Activated CD4-positive, alpha-beta memory T cell treated with anti-CD3 and anti-CD28 coated beads, Interleukin-2, amount 10 ng/mL, durations not matched to agents 7 days and 5 days (primary cell): ENCODE results near the gene DOHH. TPM values are rescaled to one million over a fixed set of nuclear protein-coding genes. Genes with fewer than 3 reads are reported as not detected.

ENCODE experiments used
- CTCF ChIA-PET: fragments of 350-600 bp; sonication (Branson Sonifier 250); formaldehyde crosslinking; loops from one replicate; lab custom pipeline; 2021; ENCODE audit warnings: antibody characterized with exemption, inconsistent platforms; lab: Charles Lee
- POLR2A ChIA-PET: fragments of 350-600 bp; sonication (Branson Sonifier 250); formaldehyde crosslinking; loops from one replicate; lab custom pipeline; 2021; ENCODE audit warnings: antibody characterized with exemption; lab: Charles Lee
- DNase-seq: peaks from one replicate; pipeline ENCODE4 v3.0.0-alpha.2; 2020
- H3K27ac Mint-ChIP-seq: one replicate; pipeline ENCODE4 v1.8.0; 2021; ENCODE audit warnings: mild to moderate bottlenecking, mixed read lengths
- H3K27me3 Mint-ChIP-seq: one replicate; pipeline ENCODE4 v1.8.0; 2021; ENCODE audit warnings: mixed read lengths
- H3K36me3 Mint-ChIP-seq: one replicate; pipeline ENCODE4 v1.8.0; 2021; ENCODE audit warnings: low read depth, mixed read lengths
- H3K4me1 Mint-ChIP-seq: one replicate; pipeline ENCODE4 v1.8.0; 2021; ENCODE audit warnings: mixed read lengths
- H3K4me3 Mint-ChIP-seq: one replicate; pipeline ENCODE4 v1.8.0; 2021; ENCODE audit warnings: mild to moderate bottlenecking, mixed read lengths
- H3K9me3 Mint-ChIP-seq: one replicate; pipeline ENCODE4 v1.8.0; 2021; ENCODE audit warnings: mixed read lengths
- total RNA-seq, 2 experiments: library from RNA; stranded (reverse); gene quantifications; one replicate each; pipeline ENCODE4 v1.2.3, GENCODE V29; 2021

DOHH gene
- total RNA-seq, 2 experiments from 2014 or later: 11.1 to 11.8 TPM

- no peak overlapping the region for H3K27ac Mint-ChIP-seq
- ChIA-PET POLR2A (no interaction called here), CTCF (interaction anchor here (0.7 kb wide), 1 partner anchor 306 kb away, joined by 4 read pairs; no protein-coding TSS in a partner anchor)
- no peaks in the 10 kb centered on the region for H3K27me3 Mint-ChIP-seq
- DNase-seq: no peak
- peaks cover 4% of the 10 kb centered on the region for H3K4me1 Mint-ChIP-seq
- H3K4me3 Mint-ChIP-seq: no peak overlapping the region
- H3K36me3 Mint-ChIP-seq: peaks cover 33% of the 10 kb centered on the region
- no peaks in the 10 kb centered on the region for H3K9me3 Mint-ChIP-seq
These were observed 22.2 kb upstream of the DOHH start for GRCh38 chr19:3522421-3523360.

DNA sequence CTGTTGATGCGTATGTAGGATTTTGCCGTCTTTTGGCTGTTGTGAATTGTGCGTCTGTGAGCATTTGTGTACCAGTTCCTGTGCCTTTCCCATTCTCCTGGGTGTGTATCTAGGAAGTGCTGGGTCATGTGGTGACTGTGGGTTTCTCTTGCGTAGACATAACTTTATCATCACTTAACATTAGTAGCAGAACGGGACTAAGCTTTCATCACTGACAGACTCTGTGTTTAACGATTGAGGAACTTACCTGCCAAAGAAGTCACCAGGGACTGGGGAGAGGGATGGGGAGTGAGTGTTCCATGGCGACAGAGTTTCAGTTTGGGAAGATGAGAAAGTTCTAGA lies 20.6 kb upstream of the DOHH start:
- Mint-ChIP-seq H3K27me3 (no peaks in the 10 kb centered on the region), H3K27ac (no peak overlapping the region), H3K9me3 (no peaks in the 10 kb centered on the region), H3K4me3 (no peak overlapping the region), H3K36me3 (peaks cover 28% of the 10 kb centered on the region), H3K4me1 (peaks cover 14% of the 10 kb centered on the region)
- DNase-seq: no peak
- POLR2A ChIA-PET: no interaction called here
- CTCF ChIA-PET: no interaction called here

DNA sequence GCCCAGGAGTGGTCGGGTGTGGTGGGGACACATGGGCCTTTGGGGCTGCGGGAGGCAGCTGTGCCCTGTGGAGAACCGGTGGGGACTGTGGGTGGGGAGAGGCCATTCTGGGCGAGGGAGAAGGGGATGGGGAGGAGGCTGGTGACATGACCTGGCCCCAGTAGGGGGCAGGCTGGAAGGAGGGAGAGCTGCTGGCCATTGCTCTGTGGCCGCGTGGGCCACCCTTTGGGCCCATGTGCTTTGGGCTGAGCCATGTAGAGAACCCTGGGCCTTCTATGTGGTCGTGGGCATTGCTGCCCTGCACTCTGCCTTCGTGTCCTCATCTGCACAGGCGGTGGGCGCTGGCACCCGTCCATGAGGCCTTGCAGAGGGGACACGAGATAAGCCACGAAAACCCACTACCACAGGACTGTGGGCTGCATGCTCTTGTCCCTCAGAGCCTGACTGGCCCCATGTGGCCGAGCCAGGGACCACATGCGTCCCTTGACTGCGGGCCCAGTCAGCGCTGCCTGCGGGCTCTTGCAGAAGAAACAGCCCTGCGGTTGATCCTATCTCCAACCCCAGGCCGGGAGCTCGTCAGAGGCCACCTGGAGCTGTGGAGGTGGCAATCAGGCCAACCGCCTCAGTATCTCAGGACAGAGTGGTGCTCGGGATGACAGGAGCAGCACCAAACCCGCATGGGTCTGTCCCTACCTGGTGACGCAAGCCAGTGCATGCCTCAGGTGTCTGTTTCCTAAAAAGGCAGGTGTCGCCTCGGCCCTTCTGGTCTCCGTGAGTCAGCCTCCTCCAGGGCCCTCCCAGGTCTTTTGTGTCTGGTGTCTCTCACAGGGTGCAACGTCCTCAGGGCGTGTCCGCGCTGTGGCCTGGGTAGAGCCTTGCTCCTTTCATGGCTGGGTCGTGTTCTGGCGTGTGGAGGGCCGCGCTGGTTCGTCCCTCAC lies 20.0 kb upstream of the DOHH start:
- no peak overlapping the region for H3K4me3 Mint-ChIP-seq
- CTCF ChIA-PET: no interaction called here
- peaks cover 18% of the 10 kb centered on the region for H3K4me1 Mint-ChIP-seq
- DNase-seq: no peak
- POLR2A ChIA-PET: no interaction called here
- no peak overlapping the region for H3K27ac Mint-ChIP-seq
- H3K27me3 Mint-ChIP-seq: no peaks in the 10 kb centered on the region
- H3K9me3 Mint-ChIP-seq: no peaks in the 10 kb centered on the region
- peaks cover 25% of the 10 kb centered on the region for H3K36me3 Mint-ChIP-seq

DNA sequence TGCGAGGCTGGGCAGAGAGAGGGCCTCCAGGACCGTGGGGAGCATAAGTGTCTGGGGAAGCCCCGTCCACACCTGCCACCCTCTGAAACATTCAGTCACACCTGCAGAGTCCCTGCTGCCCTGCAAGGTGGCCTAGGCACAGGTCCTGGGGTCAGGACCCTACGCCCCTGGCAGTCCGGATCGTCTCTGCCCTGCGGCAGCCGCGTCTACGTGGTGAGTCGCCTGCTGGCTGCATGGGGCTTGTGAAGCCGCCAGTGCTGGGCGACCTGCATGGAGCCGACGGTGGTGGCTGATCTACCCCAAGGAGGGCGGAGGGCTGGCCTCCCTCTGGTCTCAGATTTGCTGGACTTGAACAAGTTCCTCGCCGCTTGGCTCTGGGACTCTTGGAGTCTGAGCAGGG lies 18.7 kb upstream of the DOHH start:
- DNase-seq: no peak
- Mint-ChIP-seq H3K4me1 (peaks cover 18% of the 10 kb centered on the region), H3K36me3 (peaks cover 20% of the 10 kb centered on the region), H3K27me3 (no peaks in the 10 kb centered on the region), H3K9me3 (no peaks in the 10 kb centered on the region), H3K27ac (no peak overlapping the region), H3K4me3 (no peak overlapping the region)
- ChIA-PET CTCF (interaction anchor here (1.4 kb wide), 1 partner anchor 47 kb away, joined by 4 read pairs; no protein-coding TSS in a partner anchor), POLR2A (no interaction called here)

DNA sequence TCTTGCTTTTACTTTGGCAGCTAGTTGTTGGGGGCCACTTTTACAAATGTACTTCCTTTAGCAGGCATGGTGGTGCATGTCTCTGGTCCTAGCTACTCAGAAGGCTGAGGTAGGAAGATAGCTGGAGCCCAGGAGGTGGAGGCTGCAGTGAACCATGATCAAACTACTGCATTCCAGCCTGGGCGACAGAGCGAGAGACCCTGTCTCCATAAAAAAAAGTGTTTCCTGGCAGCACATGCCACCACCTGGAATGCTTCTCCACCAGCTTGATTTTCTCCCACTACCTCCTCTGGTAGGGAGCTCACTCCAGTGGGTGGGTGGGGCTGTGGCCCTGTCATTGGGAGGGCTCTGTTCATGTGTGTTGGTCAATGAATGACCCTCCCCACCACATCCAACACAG lies 18.2 kb upstream of the DOHH start:
- no peak overlapping the region for H3K4me3 Mint-ChIP-seq
- H3K9me3 Mint-ChIP-seq: no peaks in the 10 kb centered on the region
- H3K27me3 Mint-ChIP-seq: no peaks in the 10 kb centered on the region
- H3K4me1 Mint-ChIP-seq: peaks cover 20% of the 10 kb centered on the region
- CTCF ChIA-PET: interaction anchor here (1.4 kb wide), 1 partner anchor 46 kb away, joined by 4 read pairs; no protein-coding TSS in a partner anchor
- H3K36me3 Mint-ChIP-seq: peaks cover 15% of the 10 kb centered on the region
- H3K27ac Mint-ChIP-seq: no peak overlapping the region
- POLR2A ChIA-PET: no interaction called here
- no peak for DNase-seq

- Mint-ChIP-seq H3K27me3 (no peaks in the 10 kb centered on the region), H3K9me3 (no peaks in the 10 kb centered on the region), H3K27ac (no peak overlapping the region), H3K4me1 (peaks cover 21% of the 10 kb centered on the region), H3K4me3 (no peak overlapping the region), H3K36me3 (peaks cover 13% of the 10 kb centered on the region)
- DNase-seq: no peak
- CTCF ChIA-PET: interaction anchor here (1.4 kb wide), 1 partner anchor 46 kb away, joined by 4 read pairs; no protein-coding TSS in a partner anchor
- POLR2A ChIA-PET: no interaction called here
These were observed 17.8 kb upstream of the DOHH start for GRCh38 chr19:3518255-3518654.

GRCh38 chr19:3517638-3518037 lies 17.2 kb upstream of the DOHH start:
- DNase-seq: no peak
- Mint-ChIP-seq H3K27me3 (no peaks in the 10 kb centered on the region), H3K4me1 (peaks cover 21% of the 10 kb centered on the region), H3K36me3 (peaks cover 13% of the 10 kb centered on the region), H3K27ac (no peak overlapping the region), H3K9me3 (no peaks in the 10 kb centered on the region), H3K4me3 (no peak overlapping the region)
- ChIA-PET POLR2A (interaction anchor here (1.0 to 1.2 kb wide), 2 partner anchors 11 to 13 kb away, joined by 3 to 4 read pairs; no protein-coding TSS in a partner anchor), CTCF (interaction anchor here (1.2 to 2.0 kb wide), 2 partner anchors 27 to 29 kb away, joined by 4 to 5 read pairs; no protein-coding TSS in a partner anchor)

DNA sequence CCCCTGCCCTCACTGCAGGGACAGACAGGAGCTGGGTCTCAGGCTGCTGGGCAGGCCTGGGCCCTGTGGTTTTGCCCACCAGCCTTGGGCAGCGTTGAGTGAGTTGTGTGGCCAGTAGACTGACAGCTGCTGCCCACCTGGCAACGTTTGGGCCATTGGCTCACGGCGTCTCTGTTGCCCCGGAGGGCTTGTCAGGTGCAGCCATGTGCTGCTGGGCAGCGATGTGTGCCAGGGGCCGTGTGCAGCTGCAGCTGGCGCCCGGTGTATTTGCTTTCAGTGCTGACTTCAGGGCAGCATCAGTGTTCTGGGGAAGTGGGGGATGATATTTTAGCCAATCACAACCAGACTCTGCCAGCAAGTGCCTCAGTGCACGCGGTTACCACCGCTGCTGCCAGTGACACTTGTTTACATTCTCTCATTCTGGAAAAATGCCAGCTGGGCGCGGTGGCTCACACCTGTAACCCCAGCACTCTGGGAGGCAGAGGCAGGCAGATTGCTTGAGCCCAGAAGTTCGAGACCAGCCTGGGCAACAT lies 16.3 kb upstream of the DOHH start:
- ChIA-PET POLR2A (interaction anchor here (1.0 to 1.2 kb wide), 3 partner anchors 10 to 19 kb away, joined by 3 to 4 read pairs (median 3); no protein-coding TSS in a partner anchor), CTCF (interaction anchor here (1.2 to 2.0 kb wide), 2 partner anchors 28 to 30 kb away, joined by 4 to 5 read pairs; no protein-coding TSS in a partner anchor)
- H3K4me1 Mint-ChIP-seq: peaks cover 21% of the 10 kb centered on the region
- no peaks in the 10 kb centered on the region for H3K27me3 Mint-ChIP-seq
- DNase-seq: peak; percentile 43
- peak overlapping the region; percentile 47 for H3K27ac Mint-ChIP-seq
- no peak overlapping the region for H3K4me3 Mint-ChIP-seq
- H3K36me3 Mint-ChIP-seq: peaks cover 8% of the 10 kb centered on the region
- no peaks in the 10 kb centered on the region for H3K9me3 Mint-ChIP-seq

DNA sequence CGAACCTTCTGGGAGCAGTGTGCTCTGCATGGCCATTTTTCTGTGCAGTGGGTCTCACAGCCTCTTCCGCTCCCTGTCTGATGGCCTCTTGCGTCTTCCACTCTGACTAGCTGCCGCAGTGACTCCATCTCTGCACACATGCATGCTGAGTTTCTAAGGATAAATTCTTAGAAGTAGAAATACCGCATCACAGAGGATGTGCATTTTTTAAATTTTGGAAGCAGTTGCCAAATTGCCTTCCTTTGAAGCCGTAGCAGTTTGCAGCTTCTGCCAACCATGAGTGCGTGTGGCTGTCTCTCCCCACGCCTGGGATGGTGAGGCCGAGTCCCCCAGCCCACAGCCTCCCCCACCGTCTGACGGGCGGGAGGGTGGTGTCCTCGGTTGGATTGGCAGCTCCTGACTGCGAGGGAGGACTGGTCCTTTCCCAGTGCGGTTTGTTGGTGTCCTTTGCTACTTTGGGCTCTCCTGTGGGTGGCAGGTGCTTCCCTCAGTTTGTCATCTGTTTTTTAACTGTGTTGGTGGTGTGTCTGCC lies 15.5 kb upstream of the DOHH start:
- H3K27ac Mint-ChIP-seq: no peak overlapping the region
- peaks cover 19% of the 10 kb centered on the region for H3K4me1 Mint-ChIP-seq
- peaks cover 6% of the 10 kb centered on the region for H3K36me3 Mint-ChIP-seq
- no peak for DNase-seq
- POLR2A ChIA-PET: no interaction called here
- CTCF ChIA-PET: interaction anchor here (2.0 kb wide), 1 partner anchor 29 kb away, joined by 5 read pairs; no protein-coding TSS in a partner anchor
- H3K4me3 Mint-ChIP-seq: no peak overlapping the region
- H3K9me3 Mint-ChIP-seq: no peaks in the 10 kb centered on the region
- no peaks in the 10 kb centered on the region for H3K27me3 Mint-ChIP-seq

GRCh38 chr19:3514930-3515329 lies 14.5 kb upstream of the DOHH start:
- H3K4me3 Mint-ChIP-seq: no peak overlapping the region
- no peaks in the 10 kb centered on the region for H3K9me3 Mint-ChIP-seq
- CTCF ChIA-PET: no interaction called here
- H3K27me3 Mint-ChIP-seq: no peaks in the 10 kb centered on the region
- peaks cover 19% of the 10 kb centered on the region for H3K4me1 Mint-ChIP-seq
- POLR2A ChIA-PET: no interaction called here
- no peak overlapping the region for H3K27ac Mint-ChIP-seq
- no peak for DNase-seq
- H3K36me3 Mint-ChIP-seq: peaks cover 9% of the 10 kb centered on the region

- ChIA-PET POLR2A (no interaction called here), CTCF (no interaction called here)
- Mint-ChIP-seq H3K4me3 (no peak overlapping the region), H3K4me1 (peaks cover 31% of the 10 kb centered on the region), H3K27me3 (no peaks in the 10 kb centered on the region), H3K27ac (no peak overlapping the region), H3K9me3 (no peaks in the 10 kb centered on the region), H3K36me3 (peaks cover 22% of the 10 kb centered on the region)
- DNase-seq: no peak
These were observed 13.0 kb upstream of the DOHH start for GRCh38 chr19:3513229-3514140.
